Left kidney (tissue), 2 donors: Measurements from ENCODE around the gene LPO. TPM values are rescaled to one million over a fixed set of nuclear protein-coding genes. Genes with fewer than 3 reads are reported as not detected.

Source experiments
- DNase-seq: peaks from one replicate; pipeline ENCODE4 v3.0.0-alpha.2; 2013
- polyA plus RNA-seq: library from polyadenylated mRNA; unstranded; fragments of 120-200 nt; gene quantifications from one replicate; pipeline ENCODE4 v1.2.1, GENCODE V29; 2013; ENCODE audit not compliant: insufficient read length

The LPO gene
- polyA plus RNA-seq, 1 donor = 0.17 TPM

- DNase-seq = no peak
Measured at GRCh38 chr17:58317421-58318064, 79.2 kb downstream of the LPO start.

GRCh38 chr17:58318065-58318481 lies 79.7 kb downstream of the LPO start:
- no peak for DNase-seq

Other genes with a start within 250 kb of the LPO start
- gene SRSF1, start 231.3 kb upstream of the LPO start, polyA plus RNA-seq = 451 TPM
- 85.5 TPM for gene DYNLL2, start 155.2 kb upstream of the LPO start, polyA plus RNA-seq
- gene OR4D1, start 90.2 kb upstream of the LPO start, polyA plus RNA-seq = 0.10 TPM
- gene OR4D2, start 71.6 kb upstream of the LPO start, polyA plus RNA-seq = not detected
- gene EPX, start 45.9 kb upstream of the LPO start, polyA plus RNA-seq = 0.90 TPM
- gene MKS1, start 19.3 kb upstream of the LPO start, polyA plus RNA-seq = 53.2 TPM
- gene MPO, start 42.4 kb downstream of the LPO start, polyA plus RNA-seq = 2.4 TPM
- 62.3 TPM for gene TSPOAP1, start 90.2 kb downstream of the LPO start, polyA plus RNA-seq
- gene SUPT4H1, start 113.6 kb downstream of the LPO start, polyA plus RNA-seq = 121 TPM
- 12.9 TPM for gene RNF43, start 178.9 kb downstream of the LPO start, polyA plus RNA-seq
- 0.52 TPM for gene HSF5, start 249.8 kb downstream of the LPO start, polyA plus RNA-seq